Muscle layer of duodenum (tissue), 2 donors: ENCODE measurements around the gene SMIM41.

Source experiments
- H3K27ac ChIP-seq: one replicate; pipeline ENCODE4 v1.7.0; 2013; ENCODE audit warnings: mild to moderate bottlenecking, low read length
- H3K27me3 ChIP-seq: one replicate; pipeline ENCODE4 v1.7.0; 2013; ENCODE audit warnings: low read depth, mild to moderate bottlenecking, control low read depth, low read length
- H3K36me3 ChIP-seq, 2 donors: one replicate each; pipeline ENCODE4 v1.7.0; 2013; ENCODE audit warnings: low read length in 2 of 2, control low read depth in 1 of 2, mild to moderate bottlenecking in 1 of 2; ENCODE audit not compliant: insufficient read depth in 2 of 2, control insufficient read depth in 1 of 2
- H3K4me1 ChIP-seq, 2 donors: one replicate each; pipeline ENCODE4 v1.7.0; 2013; ENCODE audit warnings: low read length in 2 of 2, mild to moderate bottlenecking in 2 of 2, control low read depth in 1 of 2, moderate library complexity in 1 of 2; ENCODE audit not compliant: insufficient read depth in 2 of 2, control insufficient read depth in 1 of 2
- H3K4me3 ChIP-seq, 2 donors: one replicate each; pipeline ENCODE4 v1.7.0; 2013; ENCODE audit warnings: low read length in 2 of 2, low read depth in 1 of 2, mild to moderate bottlenecking in 1 of 2
- H3K9me3 ChIP-seq, 2 donors: one replicate each; pipeline ENCODE4 v1.7.0; 2013; ENCODE audit warnings: low read length in 2 of 2, control low read depth in 1 of 2, mild to moderate bottlenecking in 1 of 2; ENCODE audit not compliant: control insufficient read depth in 1 of 2
- donor health status: healthy.

Gene SMIM41

GRCh38 chr12:52082988-52083637 is 3.6 kb downstream of the SMIM41 start:
- Histone ChIP-seq H3K27ac (no peak overlapping the region), H3K9me3 (no peaks in the 10 kb centered on the region), H3K27me3 (no peaks in the 10 kb centered on the region), H3K36me3 (peaks cover 3 to 12% of the 10 kb centered on the region in 2 donors), H3K4me3 (no peak overlapping the region), H3K4me1 (peaks cover 3 to 28% of the 10 kb centered on the region in 2 donors)

DNA sequence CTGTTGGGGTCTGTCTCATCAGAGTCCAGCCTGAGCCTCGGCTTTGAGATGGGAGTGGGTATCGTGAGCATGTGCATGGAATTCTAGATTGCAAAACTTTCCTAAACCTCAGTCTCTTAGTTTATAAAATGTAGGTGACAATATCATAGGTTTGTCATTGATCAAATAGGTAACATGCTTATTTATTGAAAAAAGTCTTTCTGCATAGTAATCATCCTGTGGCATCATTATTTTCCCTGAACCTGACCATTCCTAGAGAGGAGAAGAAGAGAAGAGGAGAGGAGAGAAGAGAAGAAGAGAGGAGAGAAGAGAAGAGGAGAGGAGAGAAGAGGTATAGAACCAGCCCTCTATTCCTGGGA is 4.1 kb downstream of the SMIM41 start:
- peaks cover 0 to 7% of the 10 kb centered on the region in 2 donors for H3K36me3 ChIP-seq
- H3K4me3 ChIP-seq = no peak overlapping the region
- H3K27me3 ChIP-seq = no peaks in the 10 kb centered on the region
- peaks cover 3 to 28% of the 10 kb centered on the region in 2 donors for H3K4me1 ChIP-seq
- no peaks in the 10 kb centered on the region for H3K9me3 ChIP-seq
- no peak overlapping the region for H3K27ac ChIP-seq

GRCh38 chr12:52084491-52085231 is 5.2 kb downstream of the SMIM41 start:
- no peak overlapping the region for H3K27ac ChIP-seq

GRCh38 chr12:52085682-52086180 is 6.2 kb downstream of the SMIM41 start:
- Histone ChIP-seq H3K27me3 (peaks cover 3% of the 10 kb centered on the region), H3K27ac (no peak overlapping the region), H3K4me3 (no peak overlapping the region), H3K36me3 (no peaks in the 10 kb centered on the region), H3K4me1 (peaks cover 3 to 28% of the 10 kb centered on the region in 2 donors), H3K9me3 (no peaks in the 10 kb centered on the region)

More at GRCh38 chr12:52084491-52085231, 5.2 kb downstream of the SMIM41 start:
- Histone ChIP-seq H3K27me3 (no peaks in the 10 kb centered on the region), H3K9me3 (no peaks in the 10 kb centered on the region), H3K4me3 (no peak overlapping the region), H3K4me1 (peaks cover 3 to 28% of the 10 kb centered on the region in 2 donors), H3K36me3 (no peaks in the 10 kb centered on the region)

DNA sequence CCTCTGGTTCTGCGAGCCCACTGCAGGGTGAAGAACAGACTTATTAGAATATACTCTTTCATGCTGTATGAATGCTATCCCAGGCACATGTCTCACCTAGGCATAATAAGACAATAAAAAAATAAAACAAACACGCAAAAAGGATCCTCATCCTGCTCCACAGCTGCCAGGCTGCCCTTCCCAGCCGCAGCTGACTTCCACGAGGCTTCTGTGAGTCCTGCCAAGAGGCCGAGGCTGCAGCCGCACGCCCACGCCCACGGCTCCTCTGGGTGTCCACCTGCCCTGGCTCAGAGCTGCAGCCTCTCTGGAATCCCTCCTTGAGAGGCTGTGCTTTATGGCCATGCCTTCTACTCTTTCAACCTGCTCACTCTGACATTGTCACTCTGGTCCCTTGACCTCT is 6.9 kb downstream of the SMIM41 start:
- no peak overlapping the region for H3K27ac ChIP-seq
- H3K4me1 ChIP-seq = peaks cover 3 to 21% of the 10 kb centered on the region in 2 donors
- H3K27me3 ChIP-seq = peaks cover 3% of the 10 kb centered on the region
- no peaks in the 10 kb centered on the region for H3K9me3 ChIP-seq
- no peak overlapping the region for H3K4me3 ChIP-seq
- no peaks in the 10 kb centered on the region for H3K36me3 ChIP-seq

- H3K4me1 ChIP-seq = peaks cover 3 to 13% of the 10 kb centered on the region in 2 donors
- no peak overlapping the region for H3K4me3 ChIP-seq
- no peaks in the 10 kb centered on the region for H3K36me3 ChIP-seq
- H3K9me3 ChIP-seq = no peaks in the 10 kb centered on the region
- peaks cover 3% of the 10 kb centered on the region for H3K27me3 ChIP-seq
- H3K27ac ChIP-seq = no peak overlapping the region
Observed at GRCh38 chr12:52086944-52087835, 7.7 kb downstream of the SMIM41 start.

DNA sequence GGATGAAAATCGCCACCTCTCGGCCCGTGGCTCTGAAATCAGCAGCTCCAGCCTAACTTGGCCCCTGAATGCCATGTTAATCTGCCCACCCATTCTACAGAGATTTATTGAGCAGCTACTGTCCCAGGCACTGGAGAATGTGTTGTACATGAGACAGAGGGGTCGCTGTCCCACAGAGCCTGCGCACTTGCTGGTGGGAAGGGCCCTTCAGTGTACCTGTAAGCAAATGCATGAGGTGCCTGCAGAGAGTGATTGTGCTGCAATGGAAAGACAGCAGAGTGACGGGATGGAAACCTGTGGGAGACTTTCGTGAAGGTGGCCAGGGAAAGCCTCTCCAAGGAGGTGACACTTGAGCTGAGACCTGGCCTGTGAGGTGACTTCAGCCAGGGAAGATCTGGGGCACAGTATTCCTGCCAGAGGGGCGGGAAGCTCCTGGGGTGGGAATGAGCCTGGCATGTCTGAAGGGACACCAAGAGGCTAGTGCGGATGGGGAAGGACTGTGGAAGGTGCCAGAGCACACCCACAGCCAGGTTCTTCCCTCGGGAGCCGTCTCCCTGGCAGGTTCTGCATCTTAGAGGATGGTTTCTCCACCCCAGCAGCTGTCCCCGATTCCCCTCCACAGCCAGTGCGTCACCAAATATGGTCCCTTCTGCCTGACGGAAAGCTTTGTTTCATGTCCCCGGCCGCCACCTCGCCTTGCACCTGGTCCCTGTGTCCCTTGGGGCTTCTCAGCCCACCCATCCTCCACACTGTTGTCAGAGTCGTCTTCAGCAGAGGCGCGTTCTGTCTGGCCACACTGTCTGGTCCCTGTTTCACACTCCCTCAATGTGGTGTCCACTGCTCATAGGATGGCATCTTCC is 8.7 kb downstream of the SMIM41 start:
- Histone ChIP-seq H3K9me3 (no peaks in the 10 kb centered on the region), H3K36me3 (no peaks in the 10 kb centered on the region), H3K4me1 (peaks cover 2 to 3% of the 10 kb centered on the region in 2 donors), H3K4me3 (no peak overlapping the region), H3K27me3 (peaks cover 3% of the 10 kb centered on the region), H3K27ac (no peak overlapping the region)

DNA sequence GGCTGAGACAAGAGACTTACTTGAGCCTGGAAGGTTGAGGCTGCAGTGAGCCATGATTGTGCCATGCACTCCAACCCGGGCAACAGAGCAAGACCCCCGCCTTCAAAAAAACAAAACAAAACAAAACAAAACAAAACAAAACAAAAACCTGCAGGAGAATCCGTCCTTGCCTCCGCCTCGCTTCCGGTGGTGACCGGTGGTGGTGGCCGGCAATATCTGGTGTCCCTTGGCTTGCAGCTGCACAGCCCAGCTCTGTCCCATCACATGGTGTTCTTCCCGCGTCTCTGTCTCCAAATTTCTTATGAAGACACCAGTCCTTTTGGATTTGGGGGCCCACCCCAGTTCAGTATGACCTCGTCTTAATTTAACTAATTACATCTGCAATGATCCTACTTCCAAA is 10.0 kb downstream of the SMIM41 start:
- Histone ChIP-seq H3K4me1 (no peaks in the 10 kb centered on the region), H3K36me3 (no peaks in the 10 kb centered on the region), H3K27ac (no peak overlapping the region), H3K27me3 (peaks cover 3% of the 10 kb centered on the region), H3K4me3 (no peak overlapping the region), H3K9me3 (no peaks in the 10 kb centered on the region)

- no peaks in the 10 kb centered on the region for H3K9me3 ChIP-seq
- H3K27me3 ChIP-seq = peaks cover 3% of the 10 kb centered on the region
Observed at GRCh38 chr12:52090291-52090690, 10.8 kb downstream of the SMIM41 start.

DNA sequence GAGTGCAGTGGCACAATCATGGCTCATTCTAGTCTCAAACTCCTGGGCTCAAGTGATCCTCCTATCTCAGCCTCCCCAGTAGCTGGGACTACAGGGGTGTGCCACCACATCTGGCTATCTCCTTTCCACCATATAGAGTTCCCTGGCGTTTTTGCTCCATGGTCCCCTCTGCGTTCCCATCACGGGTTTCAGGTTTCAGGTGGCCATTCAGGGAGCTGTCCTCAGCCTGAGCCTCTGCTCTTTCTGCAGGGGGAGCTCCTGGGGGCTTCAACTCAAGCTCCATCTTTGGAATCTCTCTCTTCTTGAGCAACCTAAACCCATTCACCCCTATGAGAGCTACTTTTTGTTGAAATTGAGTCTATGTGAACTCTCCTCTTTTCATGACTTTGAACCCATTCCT is 11.6 kb downstream of the SMIM41 start:
- H3K4me1 ChIP-seq = no peaks in the 10 kb centered on the region
- peaks cover 3% of the 10 kb centered on the region for H3K27me3 ChIP-seq
- H3K9me3 ChIP-seq = no peaks in the 10 kb centered on the region
- no peaks in the 10 kb centered on the region for H3K36me3 ChIP-seq
- H3K4me3 ChIP-seq = no peak overlapping the region
- no peak overlapping the region for H3K27ac ChIP-seq

More at GRCh38 chr12:52090291-52090690, 10.8 kb downstream of the SMIM41 start:
- no peak overlapping the region for H3K27ac ChIP-seq
- H3K4me3 ChIP-seq = no peak overlapping the region
- no peaks in the 10 kb centered on the region for H3K4me1 ChIP-seq
- H3K36me3 ChIP-seq = no peaks in the 10 kb centered on the region
